Mesenchymal stem cell (in vitro differentiated cells and primary cell): ENCODE measurements around the gene CUEDC1.

Source experiments
- DNase-seq: peaks from one replicate; pipeline ENCODE4 v3.0.0-alpha.2; 2013
- H2AFZ ChIP-seq: one replicate; pipeline ENCODE4 v1.6.1; 2013; ENCODE audit warnings: low read depth, mild to moderate bottlenecking, control low read depth, inconsistent platforms, low read length, moderate library complexity
- H2AK5ac ChIP-seq: 2 replicates; pipeline ENCODE4 v1.6.1; 2013; ENCODE audit warnings: low read length, moderate library complexity, mild to moderate bottlenecking, inconsistent platforms; ENCODE audit not compliant: severe bottlenecking
- H2BK120ac ChIP-seq: one replicate; pipeline ENCODE4 v1.6.1; 2013; ENCODE audit warnings: low read depth, mild to moderate bottlenecking, inconsistent platforms, low read length, moderate library complexity
- H2BK12ac ChIP-seq, 2 experiments: one replicate each; pipeline ENCODE4 v1.6.1; 2013; ENCODE audit warnings: inconsistent platforms in 2 of 2, low read length in 2 of 2, mild to moderate bottlenecking in 2 of 2, moderate library complexity in 2 of 2, control low read depth in 1 of 2
- H2BK15ac ChIP-seq: one replicate; pipeline ENCODE4 v1.6.1; 2013; ENCODE audit warnings: mild to moderate bottlenecking, low read depth, inconsistent platforms; ENCODE audit not compliant: poor library complexity, severe bottlenecking
- H2BK5ac ChIP-seq: 2 replicates; pipeline ENCODE4 v1.6.1; 2013; ENCODE audit warnings: low read depth, mild to moderate bottlenecking, low read length, control low read depth, inconsistent platforms; ENCODE audit not compliant: poor library complexity, severe bottlenecking
- H3K14ac ChIP-seq, 2 experiments: one replicate each; pipeline ENCODE4 v1.6.1; 2013; ENCODE audit warnings: inconsistent platforms in 2 of 2, low read length in 2 of 2, control low read depth in 1 of 2, mild to moderate bottlenecking in 1 of 2, moderate library complexity in 1 of 2
- H3K18ac ChIP-seq, 2 experiments: one replicate each; pipeline ENCODE4 v1.6.1; 2013; ENCODE audit warnings: inconsistent platforms in 2 of 2, low read length in 2 of 2, control low read depth in 1 of 2, low read depth in 1 of 2, mild to moderate bottlenecking in 1 of 2
- H3K23ac ChIP-seq, 2 experiments: one replicate each; pipeline ENCODE4 v1.6.1; 2013; ENCODE audit warnings: inconsistent platforms in 2 of 2, low read length in 2 of 2, mild to moderate bottlenecking in 2 of 2, moderate library complexity in 2 of 2, control low read depth in 1 of 2
- H3K27ac ChIP-seq: 2 replicates; pipeline ENCODE4 v1.5.1; 2013; ENCODE audit warnings: mild to moderate bottlenecking, moderate library complexity, low read length, control low read depth, inconsistent platforms; ENCODE audit not compliant: poor library complexity, severe bottlenecking
- H3K27me3 ChIP-seq, 2 experiments: 2 replicates each; pipeline versions ENCODE4 v1.6.1 to v1.7.0; 2013; ENCODE audit warnings: low read length in 2 of 2, mild to moderate bottlenecking in 2 of 2, moderate library complexity in 2 of 2, control low read depth in 1 of 2, inconsistent platforms in 1 of 2; ENCODE audit not compliant: control insufficient read depth in 1 of 2, insufficient read depth in 1 of 2
- H3K36me3 ChIP-seq, 2 experiments: 2 replicates each; pipeline versions ENCODE4 v1.6.1 to v1.7.0; 2013; ENCODE audit warnings: low read length in 2 of 2, control low read depth in 1 of 2, inconsistent platforms in 1 of 2, low read depth in 1 of 2, mild to moderate bottlenecking in 1 of 2; ENCODE audit not compliant: insufficient read depth in 2 of 2, control insufficient read depth in 1 of 2
- H3K4ac ChIP-seq, 2 experiments: one replicate each; pipeline ENCODE4 v1.6.1; 2013; ENCODE audit warnings: inconsistent platforms in 2 of 2, low read length in 2 of 2, mild to moderate bottlenecking in 2 of 2, moderate library complexity in 2 of 2, control low read depth in 1 of 2, low read depth in 1 of 2
- H3K4me1 ChIP-seq: 2 replicates; pipeline ENCODE4 v1.6.1; 2013; ENCODE audit warnings: low read depth, low read length, control low read depth; ENCODE audit not compliant: control insufficient read depth, insufficient read depth
- H3K4me2 ChIP-seq: 2 replicates; pipeline ENCODE4 v1.6.1; 2013; ENCODE audit warnings: low read length, mild to moderate bottlenecking, inconsistent platforms; ENCODE audit not compliant: poor library complexity, severe bottlenecking
- H3K4me3 ChIP-seq, 2 experiments: 2 replicates each; pipeline versions ENCODE4 v1.5.1 to v1.7.0; 2013; ENCODE audit warnings: low read length in 2 of 2, mild to moderate bottlenecking in 2 of 2, control low read depth in 1 of 2, low read depth in 1 of 2; ENCODE audit not compliant: insufficient read depth in 1 of 2
- H3K79me1 ChIP-seq: replicated peaks from 2 replicates; pipeline ENCODE4 v1.6.1; 2013; ENCODE audit warnings: mild to moderate bottlenecking, control low read depth, low read length, inconsistent platforms; ENCODE audit not compliant: poor library complexity, severe bottlenecking
- H3K9ac ChIP-seq: 2 replicates; pipeline ENCODE4 v1.7.0; 2013; ENCODE audit warnings: mild to moderate bottlenecking, low read length, moderate library complexity
- H3K9me3 ChIP-seq: 2 replicates; pipeline ENCODE4 v1.7.0; 2013; ENCODE audit warnings: mild to moderate bottlenecking, low read length; ENCODE audit not compliant: control insufficient read depth
- H4K8ac ChIP-seq: one replicate; pipeline ENCODE4 v1.6.1; 2013; ENCODE audit warnings: inconsistent platforms, mild to moderate bottlenecking, low read length, moderate library complexity
- H4K91ac ChIP-seq: one replicate; pipeline ENCODE4 v1.6.1; 2013; ENCODE audit warnings: mild to moderate bottlenecking, low read length, inconsistent platforms
- WGBS: methylation state at CpG from one replicate; pipeline ENCODE4 v1.1.7; 2013; ENCODE audit warnings: mixed read lengths; 5-methylcytosine and 5-hydroxymethylcytosine counted together

The CUEDC1 gene

DNA sequence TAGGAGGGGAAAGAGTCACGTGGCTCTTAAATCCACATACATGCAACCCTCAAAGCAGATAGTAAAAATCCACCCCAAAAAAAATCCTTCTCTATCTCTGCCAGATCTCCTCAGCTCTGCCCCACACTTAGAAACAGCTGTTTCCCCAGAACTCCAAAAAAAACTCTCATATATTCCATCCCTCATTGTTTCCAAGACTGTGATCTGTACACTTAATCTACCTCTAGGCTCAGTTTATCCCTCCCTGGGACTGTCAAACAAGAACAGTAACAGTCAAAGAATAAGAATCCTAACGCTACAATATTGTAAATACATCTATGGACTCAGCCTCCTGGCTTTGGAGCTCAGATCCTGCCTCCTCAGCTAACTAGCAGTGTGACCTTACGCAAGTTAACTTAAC lies 11.6 kb downstream of the CUEDC1 start:
- Histone ChIP-seq H2BK5ac (no peak overlapping the region), H3K4ac (no peak overlapping the region), H4K8ac (no peak overlapping the region), H2BK12ac (no peak overlapping the region), H3K23ac (no peak overlapping the region), H2BK15ac (no peak overlapping the region), H3K36me3 (peaks cover 0 to 4% of the 10 kb centered on the region in 2 experiments), H3K9me3 (no peaks in the 10 kb centered on the region), H3K79me1 (peaks cover 10% of the 10 kb centered on the region), H3K4me3 (no peak overlapping the region), H3K14ac (no peak overlapping the region), H2BK120ac (no peak overlapping the region), H3K4me2 (no peak overlapping the region), H2AFZ (no peak overlapping the region), H3K9ac (peak overlapping the region; percentile 27), H3K27me3 (no peaks in the 10 kb centered on the region), H3K4me1 (peaks cover 30% of the 10 kb centered on the region), H4K91ac (no peak overlapping the region), H2AK5ac (peak overlapping the region; percentile 68), H3K27ac (no peak overlapping the region), H3K18ac (no peak overlapping the region)
- 94% methylated on average over 2 of the region's 3 CpGs for WGBS
- DNase-seq, result no peak

DNA sequence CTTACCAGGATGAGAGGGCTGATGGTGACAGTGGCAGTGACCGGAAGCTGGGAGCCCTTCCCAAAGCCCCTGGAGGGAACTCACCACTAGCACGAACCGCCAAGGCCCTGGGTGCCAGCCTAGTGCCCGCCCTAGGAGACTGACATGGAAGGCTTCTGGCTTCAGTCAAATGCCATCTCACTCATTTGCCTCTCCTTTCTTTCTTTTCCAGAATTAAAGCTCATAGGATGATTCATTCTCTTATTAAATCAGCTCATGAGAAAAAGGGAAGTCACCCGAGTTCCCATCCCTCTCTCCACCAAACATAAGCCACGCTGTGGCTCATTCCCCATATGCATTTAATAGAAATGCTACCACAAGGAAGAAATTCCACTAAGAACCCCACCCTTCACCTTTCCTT lies 12.1 kb downstream of the CUEDC1 start:
- no peak overlapping the region for H2AFZ ChIP-seq
- no peaks in the 10 kb centered on the region for H3K27me3 ChIP-seq
- H3K4ac ChIP-seq, result no peak overlapping the region
- H3K9ac ChIP-seq, result peak overlapping the region; percentile 34
- no peak overlapping the region for H3K27ac ChIP-seq
- no peaks in the 10 kb centered on the region for H3K9me3 ChIP-seq
- 89% methylated on average over 6 of the region's 6 CpGs for WGBS
- no peak overlapping the region for H4K8ac ChIP-seq
- no peak overlapping the region for H2AK5ac ChIP-seq
- H2BK120ac ChIP-seq, result no peak overlapping the region
- DNase-seq, result no peak
- peaks cover 0 to 4% of the 10 kb centered on the region in 2 experiments for H3K36me3 ChIP-seq
- H2BK5ac ChIP-seq, result no peak overlapping the region
- H2BK12ac ChIP-seq, result peak overlapping the region in 1 of 2 experiments; percentile 67
- no peak overlapping the region for H3K14ac ChIP-seq
- no peak overlapping the region for H3K4me3 ChIP-seq
- H3K4me1 ChIP-seq, result peaks cover 30% of the 10 kb centered on the region
- H4K91ac ChIP-seq, result no peak overlapping the region
- peaks cover 10% of the 10 kb centered on the region for H3K79me1 ChIP-seq
- no peak overlapping the region for H3K18ac ChIP-seq
- no peak overlapping the region for H3K4me2 ChIP-seq
- no peak overlapping the region for H3K23ac ChIP-seq
- H2BK15ac ChIP-seq, result no peak overlapping the region

DNA sequence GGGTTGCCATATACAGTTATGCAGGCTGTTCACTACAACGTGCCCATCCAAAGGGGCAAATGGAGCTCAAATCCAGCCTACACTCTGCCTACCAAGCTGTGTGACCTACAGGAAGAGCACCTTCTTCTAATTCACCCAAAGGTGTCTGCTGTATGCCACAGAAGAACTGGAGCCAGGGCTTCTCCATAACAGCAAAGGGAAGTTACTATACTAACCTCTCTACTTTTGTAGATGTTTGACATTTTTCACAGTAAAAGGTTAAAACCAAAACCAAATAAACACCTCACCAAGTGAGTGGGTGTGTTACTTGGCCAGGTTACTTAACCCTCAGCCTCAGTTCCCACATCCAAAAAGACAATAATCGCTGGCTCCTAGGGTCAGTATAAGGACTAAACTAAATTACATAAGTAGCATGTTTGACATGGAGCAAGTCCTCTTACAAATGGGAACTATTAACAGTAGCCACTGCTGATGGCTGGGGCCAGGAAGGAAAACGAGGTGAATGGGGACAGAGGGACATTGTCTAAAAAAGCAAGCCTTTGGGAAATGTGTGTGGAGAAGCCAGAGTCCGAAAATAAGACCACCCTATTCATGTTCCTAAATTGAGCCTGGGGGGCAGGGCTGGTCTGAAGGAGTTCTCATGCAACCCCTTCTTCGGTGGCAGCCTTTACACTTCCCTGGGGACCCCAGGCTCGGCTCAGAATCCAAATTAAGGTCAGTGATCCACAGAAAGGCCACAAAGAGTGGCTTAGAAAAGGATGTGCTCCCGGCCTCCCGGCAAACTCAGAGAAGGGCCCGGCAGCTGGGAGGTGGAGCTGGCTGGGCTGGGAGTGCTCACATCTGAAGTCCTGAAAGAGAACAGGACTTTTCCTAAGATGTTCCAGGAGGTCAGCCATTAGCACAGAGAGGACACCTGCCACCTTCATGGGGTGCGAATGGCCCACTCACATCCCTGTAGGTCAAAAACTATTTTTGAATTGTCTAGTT lies 13.5 kb downstream of the CUEDC1 start:
- Histone ChIP-seq H3K18ac (peak overlapping the region in 1 of 2 experiments; percentile 70), H2BK5ac (no peak overlapping the region), H3K4me1 (peaks cover 29% of the 10 kb centered on the region)

DNA sequence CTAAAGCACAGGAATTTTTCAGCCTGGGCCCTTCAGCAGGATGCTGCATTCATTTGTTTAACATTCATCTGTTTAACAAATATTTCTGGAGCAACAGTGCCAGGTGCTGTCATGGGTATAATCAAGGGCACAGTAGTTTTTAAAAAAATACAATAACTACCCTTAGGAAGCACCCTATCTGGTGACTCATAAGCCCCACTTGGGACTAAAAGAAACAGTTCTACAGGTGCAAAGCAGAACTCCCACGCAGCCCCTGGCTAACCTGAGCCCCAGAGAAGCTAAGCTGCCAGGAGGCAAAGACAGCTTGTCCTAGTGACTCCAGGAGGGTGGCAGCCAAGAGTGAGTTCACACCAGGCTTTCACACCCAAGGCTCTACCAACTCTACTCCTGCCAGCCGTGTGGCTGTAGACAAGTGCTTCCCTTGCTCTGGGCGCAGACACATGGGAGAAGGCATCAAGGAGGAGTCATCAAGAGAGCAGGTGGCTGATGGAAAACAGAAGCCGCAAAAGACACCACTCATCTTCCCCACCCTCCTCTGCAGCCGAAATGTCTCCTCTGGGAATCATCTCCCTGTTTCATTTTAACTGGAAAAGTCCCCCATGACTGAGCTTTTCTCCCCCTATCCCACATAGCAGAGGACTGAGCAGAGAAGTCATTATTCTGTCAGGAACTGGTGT lies 14.4 kb downstream of the CUEDC1 start:
- Histone ChIP-seq H3K4me1 (peaks cover 34% of the 10 kb centered on the region), H2BK15ac (peak overlapping the region; percentile 82)
- 69% methylated on average over 5 of the region's 5 CpGs for WGBS

More for the DNA sequence above, 13.5 kb downstream of the CUEDC1 start:
- Histone ChIP-seq H3K36me3 (peaks cover 0 to 4% of the 10 kb centered on the region in 2 experiments), H3K9me3 (no peaks in the 10 kb centered on the region), H3K14ac (no peak overlapping the region), H3K79me1 (peaks cover 10% of the 10 kb centered on the region), H2BK15ac (no peak overlapping the region), H2AK5ac (no peak overlapping the region), H4K91ac (peak overlapping the region; percentile 23), H3K27ac (no peak overlapping the region), H3K27me3 (no peaks in the 10 kb centered on the region), H3K4ac (no peak overlapping the region), H3K9ac (no peak overlapping the region), H2BK120ac (no peak overlapping the region), H3K4me3 (no peak overlapping the region), H2AFZ (no peak overlapping the region), H3K4me2 (no peak overlapping the region), H4K8ac (no peak overlapping the region), H2BK12ac (peak overlapping the region in 1 of 2 experiments; percentile 12), H3K23ac (no peak overlapping the region)
- DNase-seq, result no peak
- WGBS, result 76% methylated on average over 10 of the region's 10 CpGs

More for the DNA sequence above, 14.4 kb downstream of the CUEDC1 start:
- Histone ChIP-seq H3K36me3 (peaks cover 0 to 4% of the 10 kb centered on the region in 2 experiments), H3K27ac (no peak overlapping the region), H3K9ac (no peak overlapping the region), H2AFZ (no peak overlapping the region), H4K91ac (no peak overlapping the region), H2BK5ac (peak overlapping the region; percentile 10), H3K4ac (no peak overlapping the region), H4K8ac (no peak overlapping the region), H3K4me2 (no peak overlapping the region), H3K18ac (no peak overlapping the region), H2BK120ac (no peak overlapping the region), H3K4me3 (no peak overlapping the region), H3K23ac (no peak overlapping the region), H3K79me1 (peaks cover 10% of the 10 kb centered on the region), H2AK5ac (peak overlapping the region; percentile 60), H3K14ac (no peak overlapping the region), H3K9me3 (no peaks in the 10 kb centered on the region), H3K27me3 (no peaks in the 10 kb centered on the region), H2BK12ac (peak overlapping the region in 1 of 2 experiments; percentile 15)
- no peak for DNase-seq
